Ectodermal cell (in vitro differentiated cells): ENCODE measurements around the gene DMRT1.
"Not testable (repeated sequence)": the region's sequence is repeated elsewhere in the genome, so short reads cannot be mapped to it uniquely, and the experiment has no call there.

Experiments
- H3K27ac ChIP-seq: 2 replicates; pipeline ENCODE4 v1.7.0; 2013; ENCODE audit warnings: mild to moderate bottlenecking, low read depth, low read length; ENCODE audit not compliant: insufficient read depth, poor library complexity, severe bottlenecking
- H3K27me3 ChIP-seq: 2 replicates; pipeline ENCODE4 v1.7.0; 2013; ENCODE audit warnings: mild to moderate bottlenecking, low read length; ENCODE audit not compliant: insufficient read depth, control insufficient read depth, poor library complexity, severe bottlenecking
- H3K36me3 ChIP-seq: one replicate; pipeline ENCODE4 v1.7.0; 2013; ENCODE audit warnings: low read length; ENCODE audit not compliant: control insufficient read depth, insufficient read depth
- H3K4me1 ChIP-seq: one replicate; pipeline ENCODE4 v1.7.0; 2013; ENCODE audit warnings: low read length; ENCODE audit not compliant: control insufficient read depth, insufficient read depth
- H3K4me3 ChIP-seq: 2 replicates; pipeline ENCODE4 v1.7.0; 2013; ENCODE audit warnings: low read depth, low read length, control low read depth; ENCODE audit not compliant: insufficient read depth
- H3K9me3 ChIP-seq: 2 replicates; pipeline ENCODE4 v1.7.0; 2013; ENCODE audit warnings: mild to moderate bottlenecking, low read length, moderate library complexity; ENCODE audit not compliant: control insufficient read depth
- WGBS, 2 experiments: methylation state at CpG; one replicate each; pipeline ENCODE4 v1.1.7; 2013; ENCODE audit warnings: missing lambda C conversion rate in 2 of 2; 5-methylcytosine and 5-hydroxymethylcytosine counted together

The DMRT1 gene

DNA sequence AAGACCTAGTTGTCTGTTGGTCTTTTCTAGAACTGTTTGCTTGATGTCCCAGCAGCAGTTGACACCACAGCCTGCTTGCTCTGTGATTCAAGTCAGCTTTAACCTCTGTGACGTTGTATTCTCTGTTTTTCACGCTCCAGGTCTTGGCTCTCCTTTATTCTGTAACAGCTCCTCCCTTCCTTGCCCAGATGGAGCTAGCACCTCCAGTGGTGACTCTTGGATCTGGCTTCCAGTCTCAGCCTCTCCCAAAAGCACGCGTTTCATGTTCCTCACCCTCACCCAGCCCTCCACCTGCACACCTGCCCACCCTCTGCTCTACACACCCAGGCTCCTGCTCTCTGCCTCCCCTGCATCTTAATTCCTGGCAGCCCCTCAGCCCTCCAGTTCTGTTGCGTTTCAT lies 50.6 kb downstream of the DMRT1 start:
- Histone ChIP-seq H3K27ac (no peak overlapping the region), H3K27me3 (no peaks in the 10 kb centered on the region), H3K4me3 (no peak overlapping the region), H3K9me3 (no peaks in the 10 kb centered on the region), H3K36me3 (no peaks in the 10 kb centered on the region), H3K4me1 (no peaks in the 10 kb centered on the region)
- WGBS, 2 experiments: 74 to 76% methylated on average over 5 of the region's 5 CpGs

DNA sequence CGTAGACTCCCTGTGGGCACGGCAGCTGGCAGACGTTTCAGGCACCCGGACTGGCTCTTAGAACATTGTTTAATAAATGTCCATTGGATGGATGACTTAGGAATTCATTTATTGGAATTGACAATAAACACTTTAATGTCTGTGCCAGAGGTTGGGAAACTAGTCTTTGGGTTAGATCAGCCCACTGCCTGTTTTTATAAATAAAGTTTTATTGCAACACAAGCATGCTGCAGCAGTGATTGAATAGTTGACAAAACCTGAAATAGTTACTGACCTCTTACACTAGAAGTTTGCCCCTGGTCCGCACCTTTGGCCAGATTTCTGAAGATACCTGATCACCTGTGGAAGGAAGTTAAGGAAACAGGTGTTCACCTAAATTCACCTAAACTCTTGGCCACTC lies 51.6 kb downstream of the DMRT1 start:
- H3K4me3 ChIP-seq: no peak overlapping the region
- H3K36me3 ChIP-seq: no peaks in the 10 kb centered on the region
- H3K9me3 ChIP-seq: no peaks in the 10 kb centered on the region
- no peak overlapping the region for H3K27ac ChIP-seq
- WGBS, 2 experiments: 89 to 94% methylated on average over 5 of the region's 5 CpGs
- H3K27me3 ChIP-seq: no peaks in the 10 kb centered on the region
- H3K4me1 ChIP-seq: no peaks in the 10 kb centered on the region

DNA sequence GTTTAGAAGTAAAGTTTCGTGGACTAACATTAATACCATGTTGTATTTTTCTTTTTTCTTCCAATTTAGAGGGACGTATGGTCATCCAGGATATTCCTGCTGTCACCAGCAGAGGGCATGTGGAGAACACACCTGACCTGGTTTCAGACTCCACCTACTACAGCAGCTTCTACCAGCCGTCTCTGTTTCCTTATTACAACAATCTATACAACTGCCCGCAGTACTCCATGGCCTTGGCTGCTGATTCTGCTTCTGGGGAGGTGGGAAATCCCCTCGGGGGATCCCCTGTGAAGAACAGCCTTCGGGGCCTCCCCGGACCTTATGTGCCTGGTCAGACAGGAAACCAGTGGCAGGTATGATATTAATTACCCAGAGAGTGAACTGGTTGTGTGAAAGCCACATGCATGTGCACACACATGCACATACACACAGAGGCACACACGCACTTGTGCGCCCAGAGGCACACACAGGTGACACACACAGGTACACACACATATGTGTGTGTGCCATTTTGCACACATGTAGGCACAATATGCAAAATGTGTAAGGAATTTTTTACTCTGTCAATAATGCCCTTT lies 52.4 kb downstream of the DMRT1 start:
- no peaks in the 10 kb centered on the region for H3K36me3 ChIP-seq
- H3K27ac ChIP-seq: no peak overlapping the region
- H3K4me3 ChIP-seq: no peak overlapping the region
- H3K9me3 ChIP-seq: no peaks in the 10 kb centered on the region
- WGBS, 2 experiments: 29 to 30% methylated on average over 9 of the region's 9 CpGs
- no peaks in the 10 kb centered on the region for H3K27me3 ChIP-seq
- no peaks in the 10 kb centered on the region for H3K4me1 ChIP-seq

DNA sequence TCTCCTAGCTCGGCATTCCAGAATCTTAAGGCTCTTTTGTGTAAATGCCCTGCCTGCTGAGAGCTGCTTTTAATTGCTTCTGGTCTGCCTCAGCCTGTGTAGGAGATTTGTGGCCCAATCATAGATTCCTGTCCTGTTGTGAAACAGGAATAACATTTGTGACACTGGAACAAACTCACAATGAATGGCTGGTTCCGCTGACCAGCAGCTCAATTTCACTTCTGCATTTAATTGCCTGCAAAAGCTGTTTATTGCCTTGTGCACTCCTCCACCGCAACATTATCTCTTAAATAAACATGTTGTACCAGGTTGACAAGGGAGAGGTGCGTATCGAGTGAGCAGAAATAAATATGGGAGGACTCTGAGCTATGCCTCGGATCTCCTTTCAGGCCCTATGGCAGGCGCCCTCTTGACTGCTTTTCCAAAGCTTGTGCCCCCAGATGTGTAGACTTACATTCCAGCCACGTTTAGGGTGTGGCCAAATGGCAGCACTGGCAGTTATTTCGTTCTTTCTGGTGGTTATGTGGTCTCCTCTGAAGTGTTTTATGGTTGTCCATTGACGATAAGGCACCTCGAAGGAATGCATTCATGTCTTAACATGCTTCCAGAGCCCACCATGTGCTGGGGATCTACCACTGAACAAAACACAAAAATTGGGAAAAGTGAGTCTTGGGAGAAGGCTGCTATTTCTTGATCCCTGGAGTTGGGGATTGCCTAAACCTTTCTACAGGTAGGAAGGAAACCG lies 58.1 kb downstream of the DMRT1 start:
- Histone ChIP-seq H3K4me1 (no peaks in the 10 kb centered on the region), H3K27me3 (no peaks in the 10 kb centered on the region), H3K27ac (peak overlapping the region; percentile 36), H3K4me3 (no peak overlapping the region), H3K9me3 (no peaks in the 10 kb centered on the region), H3K36me3 (no peaks in the 10 kb centered on the region)
- 68 to 69% methylated on average over 12 of the region's 12 CpGs for WGBS, 2 experiments

GRCh38 chr9:903886-904285 lies 62.4 kb downstream of the DMRT1 start:
- H3K27me3 ChIP-seq: peaks cover 3% of the 10 kb centered on the region
- WGBS, 2 experiments: 90 to 98% methylated on average over 3 of the region's 3 CpGs
- H3K27ac ChIP-seq: no peak overlapping the region
- H3K36me3 ChIP-seq: no peaks in the 10 kb centered on the region
- peaks cover 4% of the 10 kb centered on the region for H3K4me1 ChIP-seq
- H3K9me3 ChIP-seq: no peaks in the 10 kb centered on the region
- H3K4me3 ChIP-seq: no peak overlapping the region

DNA sequence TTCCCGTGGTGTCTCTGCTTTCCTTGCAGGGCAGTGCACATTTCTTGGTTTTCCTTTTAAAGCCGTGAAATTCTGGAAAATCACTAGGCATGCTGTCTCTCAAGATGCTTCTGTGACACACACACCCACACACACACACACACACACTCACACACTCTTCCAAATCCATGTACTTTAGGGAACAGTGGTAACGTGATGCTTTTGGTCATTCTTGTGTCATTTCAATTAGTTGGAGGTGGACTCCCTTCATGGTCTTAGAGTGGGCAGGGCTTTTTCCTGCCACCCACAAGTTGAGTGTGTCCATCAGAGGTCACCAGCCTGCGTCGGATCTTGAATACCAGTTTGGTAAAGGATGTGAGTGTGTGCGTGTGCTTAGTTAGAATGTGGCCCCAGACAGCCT lies 64.4 kb downstream of the DMRT1 start:
- H3K4me1 ChIP-seq: peaks cover 4% of the 10 kb centered on the region
- H3K36me3 ChIP-seq: no peaks in the 10 kb centered on the region
- H3K9me3 ChIP-seq: no peaks in the 10 kb centered on the region
- peaks cover 11% of the 10 kb centered on the region for H3K27me3 ChIP-seq
- no peak overlapping the region for H3K27ac ChIP-seq
- no peak overlapping the region for H3K4me3 ChIP-seq
- 78 to 82% methylated on average over 6 of the region's 6 CpGs for WGBS, 2 experiments

DNA sequence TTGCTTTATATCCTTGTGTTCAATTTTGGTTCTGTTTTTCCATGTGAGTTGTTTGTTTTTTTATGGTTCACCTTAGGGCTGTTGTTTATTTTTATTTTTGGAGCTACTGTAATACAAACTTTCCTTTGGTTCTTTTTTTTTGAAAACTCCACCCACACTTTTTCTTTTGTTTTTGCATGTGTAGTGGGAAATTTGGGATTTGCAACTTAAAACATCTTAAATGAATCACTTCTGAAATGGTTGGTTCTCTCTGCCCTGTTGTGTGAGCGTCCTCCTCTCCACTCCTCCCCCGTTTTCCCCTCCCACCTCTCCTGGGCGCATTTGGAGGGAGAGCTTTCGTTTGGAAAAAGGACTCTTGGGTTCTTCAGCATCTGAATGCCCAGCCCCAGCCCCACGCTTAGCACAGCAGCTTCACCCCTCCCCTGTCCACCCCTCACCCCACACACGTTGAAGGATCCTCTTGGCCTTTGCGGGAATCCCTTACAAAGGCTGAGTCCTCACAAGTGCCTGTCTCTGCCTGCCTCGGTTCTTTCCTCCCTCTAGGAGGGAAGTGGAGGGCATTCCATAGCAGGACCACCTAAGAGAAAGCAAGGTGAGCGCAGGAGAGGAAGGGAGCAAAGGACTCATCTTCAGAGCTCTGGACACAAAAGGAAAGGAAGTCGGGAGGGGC lies 67.2 kb downstream of the DMRT1 start:
- Histone ChIP-seq H3K27me3 (peaks cover 11% of the 10 kb centered on the region), H3K36me3 (no peaks in the 10 kb centered on the region), H3K4me3 (no peak overlapping the region), H3K4me1 (peaks cover 4% of the 10 kb centered on the region), H3K27ac (no peak overlapping the region), H3K9me3 (no peaks in the 10 kb centered on the region)
- WGBS, 2 experiments: 1 to 3% methylated on average over 10 of the region's 10 CpGs

GRCh38 chr9:911005-911404 lies 69.5 kb downstream of the DMRT1 start:
- H3K27me3 ChIP-seq: peaks cover 11% of the 10 kb centered on the region
- WGBS, 2 experiments: 71 to 80% methylated on average over 4 of the region's 4 CpGs
- no peaks in the 10 kb centered on the region for H3K9me3 ChIP-seq
- no peak overlapping the region for H3K4me3 ChIP-seq
- no peak overlapping the region for H3K27ac ChIP-seq
- no peaks in the 10 kb centered on the region for H3K4me1 ChIP-seq
- H3K36me3 ChIP-seq: no peaks in the 10 kb centered on the region

DNA sequence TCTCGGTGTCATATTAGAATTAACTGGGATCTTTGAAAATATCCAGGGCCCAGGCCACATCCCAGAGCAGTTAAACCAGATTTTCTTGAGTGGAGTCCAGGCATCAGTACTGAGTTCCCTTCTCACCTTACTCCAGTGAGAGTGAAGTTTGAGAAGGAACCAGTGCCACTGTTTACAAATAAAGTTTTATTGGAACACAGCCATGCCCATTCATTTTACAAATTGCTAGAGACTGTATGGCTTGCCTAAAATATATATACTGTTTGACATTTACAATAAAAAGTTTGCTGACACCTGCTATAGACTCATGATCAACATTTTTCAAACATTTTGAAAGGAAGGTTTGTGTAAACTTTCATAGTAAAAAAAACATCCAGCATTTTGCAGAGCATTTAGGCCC lies 71.3 kb downstream of the DMRT1 start:
- H3K4me1 ChIP-seq: no peaks in the 10 kb centered on the region
- no peak overlapping the region for H3K4me3 ChIP-seq
- H3K27me3 ChIP-seq: peaks cover 11% of the 10 kb centered on the region
- H3K27ac ChIP-seq: no peak overlapping the region
- H3K36me3 ChIP-seq: no peaks in the 10 kb centered on the region
- no peaks in the 10 kb centered on the region for H3K9me3 ChIP-seq
- 84 to 97% methylated on average over 1 of the region's 1 CpG for WGBS, 2 experiments

- not testable (repeated sequence) for H3K9me3 ChIP-seq, H3K4me1 ChIP-seq, H3K4me3 ChIP-seq, H3K27ac ChIP-seq, H3K36me3 ChIP-seq
- 85% methylated on average over 10 of the region's 10 CpGs for WGBS, 2 experiments
- H3K27me3 ChIP-seq: peaks cover 11% of the 10 kb centered on the region
These were observed 72.0 kb downstream of the DMRT1 start for GRCh38 chr9:913526-913925.
